ENCODE data around the gene BAX. TPM values are rescaled to one million over a fixed set of nuclear protein-coding genes. Genes with fewer than 3 reads are reported as not detected.

BAX gene
- total RNA-seq, 4 donors from 2014 or later, result 25.1 to 29.6 (median 27.5) TPM

DNA sequence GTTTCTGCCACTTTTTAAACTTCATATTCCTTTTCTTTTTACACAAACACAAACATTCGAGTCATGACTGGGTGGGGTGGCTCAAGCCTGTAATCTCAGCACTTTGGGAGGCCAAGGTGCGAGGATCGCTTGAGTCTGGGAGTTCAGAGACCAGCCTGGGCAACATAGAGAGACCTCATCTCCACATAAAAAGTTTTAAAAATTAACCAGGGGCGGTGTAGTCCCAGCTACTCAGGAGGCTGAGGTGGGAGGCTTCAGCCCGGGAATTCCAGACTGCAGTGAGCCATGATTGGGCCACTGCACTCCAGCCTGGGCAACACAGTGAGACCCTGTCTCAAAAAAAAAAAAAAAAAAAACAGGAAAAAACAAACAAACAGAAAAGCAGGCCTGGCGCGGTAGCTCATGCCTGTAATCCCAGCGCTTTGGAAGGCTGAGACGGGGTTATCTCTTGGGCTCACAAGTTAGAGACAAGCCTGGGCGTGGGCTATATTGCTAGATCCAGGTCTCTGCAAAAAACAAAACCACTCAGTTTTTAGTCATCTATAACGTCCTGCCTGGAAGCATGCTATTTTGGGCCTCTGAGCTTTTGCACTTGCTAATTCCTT lies 583 bp upstream of the BAX start:
- TF ChIP-seq POLR2AphosphoS5 (IDR thresholded peaks at IDR 0.05) (no peak), POLR2A (IDR thresholded peaks at IDR 0.05) (no peak), CTCF (IDR thresholded peaks at IDR 0.05) (no peak), EP300 (IDR thresholded peaks at IDR 0.05) (no peak)
- H3K9me3 ChIP-seq, result no peaks in the 10 kb centered on the region
- DNase-seq (ENCODE audit: low spot score in 2 of 2), result no peak
- no peaks in the 10 kb centered on the region for H3K36me3 ChIP-seq
- peak overlapping the region; percentile 60 for H3K4me3 ChIP-seq
- peaks cover 18% of the 10 kb centered on the region for H3K4me1 ChIP-seq
- 58% methylated on average over 11 of the region's 11 CpGs for WGBS
- H3K27ac ChIP-seq, result peak overlapping the region; percentile 49
- no peaks in the 10 kb centered on the region for H3K27me3 ChIP-seq

DNA sequence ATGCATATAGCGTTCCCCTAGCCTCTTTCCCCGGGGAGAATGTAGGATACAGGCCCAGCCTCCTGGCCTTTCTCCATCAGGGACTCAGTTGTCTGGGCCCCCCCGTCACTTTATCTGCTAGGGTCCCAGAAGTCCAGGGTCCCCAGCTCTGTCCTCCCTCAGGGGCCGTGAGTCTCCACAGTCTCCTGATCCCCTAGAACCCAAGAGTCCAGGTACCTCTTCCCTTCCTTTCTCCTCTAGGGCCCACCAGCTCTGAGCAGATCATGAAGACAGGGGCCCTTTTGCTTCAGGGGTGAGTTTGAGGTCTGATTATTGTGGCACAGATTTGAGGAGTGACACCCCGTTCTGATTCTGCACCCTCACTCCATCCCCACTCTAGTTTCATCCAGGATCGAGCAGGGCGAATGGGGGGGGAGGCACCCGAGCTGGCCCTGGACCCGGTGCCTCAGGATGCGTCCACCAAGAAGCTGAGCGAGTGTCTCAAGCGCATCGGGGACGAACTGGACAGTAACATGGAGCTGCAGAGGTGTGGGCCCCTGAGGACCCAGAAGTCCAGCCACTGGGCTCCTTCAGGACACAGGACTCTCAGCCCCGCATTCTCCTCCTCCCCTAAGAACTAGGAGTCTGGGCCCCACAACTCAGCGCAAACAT lies 758 bp downstream of the BAX start:
- Histone ChIP-seq H3K36me3 (no peaks in the 10 kb centered on the region), H3K9me3 (no peaks in the 10 kb centered on the region), H3K27ac (peak overlapping the region; percentile 49), H3K27me3 (no peaks in the 10 kb centered on the region), H3K4me3 (peak overlapping the region; percentile 60), H3K4me1 (peaks cover 18% of the 10 kb centered on the region)
- WGBS, result 64% methylated on average over 14 of the region's 16 CpGs
- DNase-seq (ENCODE audit: low spot score in 2 of 2), result no peak
- TF ChIP-seq POLR2AphosphoS5 (IDR thresholded peaks at IDR 0.05), result no peak
- no peak for TF ChIP-seq EP300 (IDR thresholded peaks at IDR 0.05)
- TF ChIP-seq CTCF (IDR thresholded peaks at IDR 0.05), result no peak
- no peak for TF ChIP-seq POLR2A (IDR thresholded peaks at IDR 0.05)

GRCh38 chr19:48958006-48958405 lies 3.3 kb downstream of the BAX start:
- Histone ChIP-seq H3K36me3 (no peaks in the 10 kb centered on the region), H3K27me3 (no peaks in the 10 kb centered on the region), H3K4me1 (peaks cover 24% of the 10 kb centered on the region), H3K27ac (no peak overlapping the region), H3K4me3 (no peak overlapping the region), H3K9me3 (no peaks in the 10 kb centered on the region)
- WGBS, result 89% methylated on average over 8 of the region's 8 CpGs
- TF ChIP-seq CTCF (IDR thresholded peaks at IDR 0.05) (no peak), EP300 (IDR thresholded peaks at IDR 0.05) (no peak), POLR2A (IDR thresholded peaks at IDR 0.05) (no peak), POLR2AphosphoS5 (IDR thresholded peaks at IDR 0.05) (no peak)
- no peak for DNase-seq (ENCODE audit: low spot score in 2 of 2)

DNA sequence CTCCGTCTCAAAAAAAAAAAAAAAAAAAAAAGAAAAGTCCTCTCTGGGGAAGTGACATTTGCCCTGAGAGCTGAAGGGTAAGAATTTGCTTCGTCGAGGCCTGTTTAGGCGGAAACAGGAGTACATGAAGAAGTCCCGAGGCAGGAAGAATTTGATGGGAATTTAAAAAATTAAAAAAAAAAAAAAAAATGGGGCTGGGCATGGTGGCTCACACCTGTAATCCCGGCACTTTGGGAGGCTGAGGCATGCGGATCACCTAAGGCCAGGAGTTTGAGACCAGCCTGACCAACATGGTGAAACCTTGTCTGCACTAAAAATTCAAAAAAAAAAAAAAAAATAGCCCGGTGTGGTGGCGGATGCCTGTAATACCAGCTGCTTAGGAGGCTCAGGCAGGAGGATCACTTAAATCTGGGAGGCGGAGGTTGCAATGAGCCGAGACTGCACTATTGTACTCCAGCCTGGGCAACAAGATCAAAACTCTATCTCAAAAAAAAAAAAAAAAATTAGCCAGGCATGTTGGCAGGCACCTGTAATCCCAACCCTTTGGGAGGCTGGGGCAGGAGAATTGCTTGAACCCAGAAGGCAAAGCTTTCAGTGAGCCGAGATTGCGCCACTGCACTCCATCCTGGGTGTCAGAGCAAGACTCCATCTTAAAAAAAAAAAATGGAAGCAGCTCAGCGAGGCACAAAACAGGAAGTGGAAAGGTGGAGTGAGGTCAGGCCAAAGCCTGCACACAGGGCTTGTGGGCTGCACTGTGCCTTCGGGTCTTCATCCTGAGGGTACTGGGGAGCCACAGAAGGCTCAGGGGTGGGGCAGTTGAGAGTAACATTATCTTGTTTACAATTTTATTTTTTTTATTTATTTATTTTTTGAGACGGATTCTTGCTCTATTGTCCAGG lies 4.9 kb downstream of the BAX start:
- no peaks in the 10 kb centered on the region for H3K27me3 ChIP-seq
- H3K36me3 ChIP-seq, result no peaks in the 10 kb centered on the region
- DNase-seq (ENCODE audit: low spot score in 2 of 2), result no peak
- H3K4me3 ChIP-seq, result no peak overlapping the region
- no peak for TF ChIP-seq POLR2A (IDR thresholded peaks at IDR 0.05)
- no peak for TF ChIP-seq CTCF (IDR thresholded peaks at IDR 0.05)
- no peak for TF ChIP-seq POLR2AphosphoS5 (IDR thresholded peaks at IDR 0.05)
- TF ChIP-seq EP300 (IDR thresholded peaks at IDR 0.05), result no peak
- peaks cover 36% of the 10 kb centered on the region for H3K4me1 ChIP-seq
- no peaks in the 10 kb centered on the region for H3K9me3 ChIP-seq
- 79% methylated on average over 16 of the region's 16 CpGs for WGBS
- H3K27ac ChIP-seq, result no peak overlapping the region
